HepG2 (cell line): ENCODE measurements around the gene ABCB9. TPM values are rescaled to one million over a fixed set of nuclear protein-coding genes. Genes with fewer than 3 reads are reported as not detected.
A peak's percentile ranks its signal among the peaks of the same experiment; 100 is the strongest.

Experiments used
- BCL6 ChIP-seq: IDR thresholded peaks from 2 replicates; pipeline ENCODE4 v1.6.1; 2016; ENCODE audit warnings: missing genetic modification reagents, missing compliant biosample characterization
- MXI1 ChIP-seq: IDR thresholded peaks from 3 replicates; pipeline ENCODE4 v1.6.1; 2012; ENCODE audit warnings: low read depth, low read length, inconsistent platforms, borderline replicate concordance
- NBN ChIP-seq: fragments of 450-650 bp; conservative IDR thresholded peaks from 2 replicates; pipeline ENCODE4 v1.6.1; 2017
- SOX6 ChIP-seq, 2 experiments: fragments of 450-650 bp in 1 of 2; sonication (generic) in 1 of 2; formaldehyde crosslinking in 1 of 2; IDR thresholded peaks; 2 replicates each; pipeline versions ENCODE4 v1.4.0 to v1.6.1; 2017 to 2020; ENCODE audit warnings: antibody characterized with exemption in 1 of 2, mild to moderate bottlenecking in 1 of 2, missing genetic modification reagents in 1 of 2
- ZNF253 ChIP-seq: sonication (generic); formaldehyde crosslinking; IDR thresholded peaks from 2 replicates; pipeline ENCODE4 v1.8.0; 2022; ENCODE audit warnings: mild to moderate bottlenecking, missing genetic modification reagents, borderline replicate concordance
- polyA plus RNA-seq, 8 experiments: library from polyadenylated mRNA; depleted of rRNA in 3 of 8; stranded (reverse) in 7 of 8; unstranded in 1 of 8; fragments of >200 nt; fragmentation: Illumina TruSeq in 4 of 8; extraction: Trizol in 4 of 8; gene quantifications; 2 replicates each; pipeline versions ENCODE4 v1.2.1 to v1.2.3, GENCODE V29; 2011 to 2016; ENCODE audit warnings: low read depth in 4 of 8, missing spikeins in 1 of 8, mixed read lengths in 1 of 8; ENCODE audit not compliant: insufficient read depth in 1 of 8
- total RNA-seq, 5 experiments: library from RNA; depleted of rRNA; stranded (reverse); fragments of >200 nt; fragmentation: Illumina TruSeq; extraction: Trizol; gene quantifications; 2 replicates each; pipeline ENCODE4 v1.2.3, GENCODE V29; 2016; ENCODE audit warnings: low read depth in 1 of 5
- TF ChIP-seq, protein P1 (sequence below): sonication (generic); formaldehyde crosslinking; conservative IDR thresholded peaks from 2 replicates; pipeline ENCODE4 v1.4.0; 2020; ENCODE audit warnings: mild to moderate bottlenecking, missing genetic modification reagents, moderate library complexity
- TF ChIP-seq, protein P2 (sequence below): IDR thresholded peaks from 2 replicates; pipeline ENCODE4 v1.6.1; 2016; ENCODE audit warnings: control low read depth
- TF ChIP-seq, protein P3 (sequence below), 2 experiments: IDR thresholded peaks; 2 replicates each; pipeline ENCODE4 v1.6.1; 2011 to 2012; ENCODE audit warnings: low read length in 2 of 2, borderline replicate concordance in 1 of 2, low read depth in 1 of 2, mild to moderate bottlenecking in 1 of 2, moderate library complexity in 1 of 2
- TF ChIP-seq, protein P4 (sequence below): sonication (generic); formaldehyde crosslinking; IDR thresholded peaks from 2 replicates; pipeline ENCODE4 v1.5.1; 2020; ENCODE audit warnings: mild to moderate bottlenecking, moderate library complexity, missing genetic modification reagents
- TF ChIP-seq, protein P5 (sequence below): sonication (generic); formaldehyde crosslinking; IDR thresholded peaks from 2 replicates; pipeline ENCODE4 v1.5.1; 2020; ENCODE audit warnings: missing genetic modification reagents, mild to moderate bottlenecking, borderline replicate concordance
- TF ChIP-seq, protein P6 (sequence below): sonication (generic); formaldehyde crosslinking; IDR thresholded peaks from 2 replicates; pipeline ENCODE4 v1.4.0; 2020; ENCODE audit warnings: missing genetic modification reagents

ABCB9 gene
- total and polyA plus RNA-seq, 2 of the 13 experiments (the other 11 are each of a cell fraction or from before 2014, with no cell fraction given): 5.1 to 6.0 TPM

DNA sequence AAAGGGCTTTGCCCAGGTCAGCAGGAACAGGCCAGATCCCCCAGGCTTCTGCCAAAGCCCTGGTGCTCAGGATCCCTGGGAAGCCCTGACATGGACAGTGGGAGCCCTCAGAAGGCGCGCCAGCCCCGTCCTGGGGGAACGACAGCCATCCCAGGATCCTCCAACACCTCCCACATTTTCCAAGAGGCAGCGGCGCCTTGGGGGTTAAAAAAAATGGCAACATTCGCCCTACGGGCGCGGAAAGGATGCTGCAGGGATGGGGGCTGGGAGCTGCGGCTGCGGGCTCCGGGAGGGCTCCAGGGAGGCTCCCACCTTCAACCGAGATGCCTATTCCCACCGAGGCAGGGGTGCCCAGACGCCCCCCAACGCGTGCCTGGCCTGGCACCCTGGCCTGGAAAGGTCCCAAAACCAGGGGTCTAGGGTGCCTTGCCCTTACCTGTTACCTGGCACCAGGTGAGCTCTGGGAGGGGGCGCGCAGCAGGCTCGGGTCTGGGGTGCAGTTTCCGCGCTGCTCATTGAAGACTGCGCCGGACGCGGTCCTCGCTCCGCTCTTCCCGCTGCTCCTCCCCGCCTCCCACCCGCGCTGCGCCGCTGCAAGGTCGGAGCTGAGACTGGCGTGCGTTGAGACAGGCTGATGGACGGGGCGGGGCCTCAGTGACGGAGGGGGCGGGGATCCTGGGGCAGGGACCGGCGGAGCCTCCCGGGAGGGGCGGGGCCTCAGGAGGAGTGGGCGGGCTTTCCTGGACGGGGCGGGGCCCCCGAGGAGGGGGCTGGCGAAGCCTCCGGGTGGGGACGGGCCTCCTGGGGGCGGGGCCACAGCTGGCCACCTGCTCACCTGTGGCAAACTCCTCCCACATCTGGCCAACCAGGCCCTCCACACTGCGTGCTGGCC, at the start of gene ABCB9 (continued):
- TF ChIP-seq, protein P1, sequence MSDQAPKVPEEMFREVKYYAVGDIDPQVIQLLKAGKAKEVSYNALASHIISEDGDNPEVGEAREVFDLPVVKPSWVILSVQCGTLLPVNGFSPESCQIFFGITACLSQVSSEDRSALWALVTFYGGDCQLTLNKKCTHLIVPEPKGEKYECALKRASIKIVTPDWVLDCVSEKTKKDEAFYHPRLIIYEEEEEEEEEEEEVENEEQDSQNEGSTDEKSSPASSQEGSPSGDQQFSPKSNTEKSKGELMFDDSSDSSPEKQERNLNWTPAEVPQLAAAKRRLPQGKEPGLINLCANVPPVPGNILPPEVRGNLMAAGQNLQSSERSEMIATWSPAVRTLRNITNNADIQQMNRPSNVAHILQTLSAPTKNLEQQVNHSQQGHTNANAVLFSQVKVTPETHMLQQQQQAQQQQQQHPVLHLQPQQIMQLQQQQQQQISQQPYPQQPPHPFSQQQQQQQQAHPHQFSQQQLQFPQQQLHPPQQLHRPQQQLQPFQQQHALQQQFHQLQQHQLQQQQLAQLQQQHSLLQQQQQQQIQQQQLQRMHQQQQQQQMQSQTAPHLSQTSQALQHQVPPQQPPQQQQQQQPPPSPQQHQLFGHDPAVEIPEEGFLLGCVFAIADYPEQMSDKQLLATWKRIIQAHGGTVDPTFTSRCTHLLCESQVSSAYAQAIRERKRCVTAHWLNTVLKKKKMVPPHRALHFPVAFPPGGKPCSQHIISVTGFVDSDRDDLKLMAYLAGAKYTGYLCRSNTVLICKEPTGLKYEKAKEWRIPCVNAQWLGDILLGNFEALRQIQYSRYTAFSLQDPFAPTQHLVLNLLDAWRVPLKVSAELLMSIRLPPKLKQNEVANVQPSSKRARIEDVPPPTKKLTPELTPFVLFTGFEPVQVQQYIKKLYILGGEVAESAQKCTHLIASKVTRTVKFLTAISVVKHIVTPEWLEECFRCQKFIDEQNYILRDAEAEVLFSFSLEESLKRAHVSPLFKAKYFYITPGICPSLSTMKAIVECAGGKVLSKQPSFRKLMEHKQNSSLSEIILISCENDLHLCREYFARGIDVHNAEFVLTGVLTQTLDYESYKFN: peak; percentile 25; the same call in 1 of the 2 replicates
- no peak for TF ChIP-seq ZNF253
- TF ChIP-seq, protein P2, sequence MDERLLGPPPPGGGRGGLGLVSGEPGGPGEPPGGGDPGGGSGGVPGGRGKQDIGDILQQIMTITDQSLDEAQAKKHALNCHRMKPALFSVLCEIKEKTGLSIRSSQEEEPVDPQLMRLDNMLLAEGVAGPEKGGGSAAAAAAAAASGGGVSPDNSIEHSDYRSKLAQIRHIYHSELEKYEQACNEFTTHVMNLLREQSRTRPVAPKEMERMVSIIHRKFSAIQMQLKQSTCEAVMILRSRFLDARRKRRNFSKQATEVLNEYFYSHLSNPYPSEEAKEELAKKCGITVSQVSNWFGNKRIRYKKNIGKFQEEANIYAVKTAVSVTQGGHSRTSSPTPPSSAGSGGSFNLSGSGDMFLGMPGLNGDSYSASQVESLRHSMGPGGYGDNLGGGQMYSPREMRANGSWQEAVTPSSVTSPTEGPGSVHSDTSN: no peak
- TF ChIP-seq MXI1: no peak; the same call in 2 of the 3 replicates
- no peak for TF ChIP-seq NBN
- TF ChIP-seq, protein P3, sequence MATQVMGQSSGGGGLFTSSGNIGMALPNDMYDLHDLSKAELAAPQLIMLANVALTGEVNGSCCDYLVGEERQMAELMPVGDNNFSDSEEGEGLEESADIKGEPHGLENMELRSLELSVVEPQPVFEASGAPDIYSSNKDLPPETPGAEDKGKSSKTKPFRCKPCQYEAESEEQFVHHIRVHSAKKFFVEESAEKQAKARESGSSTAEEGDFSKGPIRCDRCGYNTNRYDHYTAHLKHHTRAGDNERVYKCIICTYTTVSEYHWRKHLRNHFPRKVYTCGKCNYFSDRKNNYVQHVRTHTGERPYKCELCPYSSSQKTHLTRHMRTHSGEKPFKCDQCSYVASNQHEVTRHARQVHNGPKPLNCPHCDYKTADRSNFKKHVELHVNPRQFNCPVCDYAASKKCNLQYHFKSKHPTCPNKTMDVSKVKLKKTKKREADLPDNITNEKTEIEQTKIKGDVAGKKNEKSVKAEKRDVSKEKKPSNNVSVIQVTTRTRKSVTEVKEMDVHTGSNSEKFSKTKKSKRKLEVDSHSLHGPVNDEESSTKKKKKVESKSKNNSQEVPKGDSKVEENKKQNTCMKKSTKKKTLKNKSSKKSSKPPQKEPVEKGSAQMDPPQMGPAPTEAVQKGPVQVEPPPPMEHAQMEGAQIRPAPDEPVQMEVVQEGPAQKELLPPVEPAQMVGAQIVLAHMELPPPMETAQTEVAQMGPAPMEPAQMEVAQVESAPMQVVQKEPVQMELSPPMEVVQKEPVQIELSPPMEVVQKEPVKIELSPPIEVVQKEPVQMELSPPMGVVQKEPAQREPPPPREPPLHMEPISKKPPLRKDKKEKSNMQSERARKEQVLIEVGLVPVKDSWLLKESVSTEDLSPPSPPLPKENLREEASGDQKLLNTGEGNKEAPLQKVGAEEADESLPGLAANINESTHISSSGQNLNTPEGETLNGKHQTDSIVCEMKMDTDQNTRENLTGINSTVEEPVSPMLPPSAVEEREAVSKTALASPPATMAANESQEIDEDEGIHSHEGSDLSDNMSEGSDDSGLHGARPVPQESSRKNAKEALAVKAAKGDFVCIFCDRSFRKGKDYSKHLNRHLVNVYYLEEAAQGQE (IDR thresholded peaks at IDR 0.05; ENCODE audit: borderline replicate concordance in 1 of 2, low read depth in 1 of 2, low read length in 2 of 2): no peak
- TF ChIP-seq, protein P4, sequence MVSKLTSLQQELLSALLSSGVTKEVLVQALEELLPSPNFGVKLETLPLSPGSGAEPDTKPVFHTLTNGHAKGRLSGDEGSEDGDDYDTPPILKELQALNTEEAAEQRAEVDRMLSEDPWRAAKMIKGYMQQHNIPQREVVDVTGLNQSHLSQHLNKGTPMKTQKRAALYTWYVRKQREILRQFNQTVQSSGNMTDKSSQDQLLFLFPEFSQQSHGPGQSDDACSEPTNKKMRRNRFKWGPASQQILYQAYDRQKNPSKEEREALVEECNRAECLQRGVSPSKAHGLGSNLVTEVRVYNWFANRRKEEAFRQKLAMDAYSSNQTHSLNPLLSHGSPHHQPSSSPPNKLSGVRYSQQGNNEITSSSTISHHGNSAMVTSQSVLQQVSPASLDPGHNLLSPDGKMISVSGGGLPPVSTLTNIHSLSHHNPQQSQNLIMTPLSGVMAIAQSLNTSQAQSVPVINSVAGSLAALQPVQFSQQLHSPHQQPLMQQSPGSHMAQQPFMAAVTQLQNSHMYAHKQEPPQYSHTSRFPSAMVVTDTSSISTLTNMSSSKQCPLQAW (CRISPR knock-in tag): peak; percentile 50; the same call in 1 of the 2 replicates
- TF ChIP-seq SOX6 (IDR thresholded peaks at IDR 0.05): no peak
- TF ChIP-seq SOX6 (CRISPR knock-in tag; IDR thresholded peaks at IDR 0.05): no peak
- TF ChIP-seq, protein P5, sequence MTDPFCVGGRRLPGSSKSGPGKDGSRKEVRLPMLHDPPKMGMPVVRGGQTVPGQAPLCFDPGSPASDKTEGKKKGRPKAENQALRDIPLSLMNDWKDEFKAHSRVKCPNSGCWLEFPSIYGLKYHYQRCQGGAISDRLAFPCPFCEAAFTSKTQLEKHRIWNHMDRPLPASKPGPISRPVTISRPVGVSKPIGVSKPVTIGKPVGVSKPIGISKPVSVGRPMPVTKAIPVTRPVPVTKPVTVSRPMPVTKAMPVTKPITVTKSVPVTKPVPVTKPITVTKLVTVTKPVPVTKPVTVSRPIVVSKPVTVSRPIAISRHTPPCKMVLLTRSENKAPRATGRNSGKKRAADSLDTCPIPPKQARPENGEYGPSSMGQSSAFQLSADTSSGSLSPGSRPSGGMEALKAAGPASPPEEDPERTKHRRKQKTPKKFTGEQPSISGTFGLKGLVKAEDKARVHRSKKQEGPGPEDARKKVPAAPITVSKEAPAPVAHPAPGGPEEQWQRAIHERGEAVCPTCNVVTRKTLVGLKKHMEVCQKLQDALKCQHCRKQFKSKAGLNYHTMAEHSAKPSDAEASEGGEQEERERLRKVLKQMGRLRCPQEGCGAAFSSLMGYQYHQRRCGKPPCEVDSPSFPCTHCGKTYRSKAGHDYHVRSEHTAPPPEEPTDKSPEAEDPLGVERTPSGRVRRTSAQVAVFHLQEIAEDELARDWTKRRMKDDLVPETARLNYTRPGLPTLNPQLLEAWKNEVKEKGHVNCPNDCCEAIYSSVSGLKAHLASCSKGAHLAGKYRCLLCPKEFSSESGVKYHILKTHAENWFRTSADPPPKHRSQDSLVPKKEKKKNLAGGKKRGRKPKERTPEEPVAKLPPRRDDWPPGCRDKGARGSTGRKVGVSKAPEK (CRISPR knock-in tag): no peak
- TF ChIP-seq BCL6 (CRISPR knock-in tag): no peak
- TF ChIP-seq, protein P6, sequence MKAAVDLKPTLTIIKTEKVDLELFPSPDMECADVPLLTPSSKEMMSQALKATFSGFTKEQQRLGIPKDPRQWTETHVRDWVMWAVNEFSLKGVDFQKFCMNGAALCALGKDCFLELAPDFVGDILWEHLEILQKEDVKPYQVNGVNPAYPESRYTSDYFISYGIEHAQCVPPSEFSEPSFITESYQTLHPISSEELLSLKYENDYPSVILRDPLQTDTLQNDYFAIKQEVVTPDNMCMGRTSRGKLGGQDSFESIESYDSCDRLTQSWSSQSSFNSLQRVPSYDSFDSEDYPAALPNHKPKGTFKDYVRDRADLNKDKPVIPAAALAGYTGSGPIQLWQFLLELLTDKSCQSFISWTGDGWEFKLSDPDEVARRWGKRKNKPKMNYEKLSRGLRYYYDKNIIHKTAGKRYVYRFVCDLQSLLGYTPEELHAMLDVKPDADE (CRISPR knock-in tag): no peak
